Stimulated activated CD4-positive, alpha-beta T cell treated with anti-CD3 and anti-CD28 coated beads, Interleukin-2, amount 100 ng/mL, for 4 hours (primary cell): ENCODE measurements around the gene TOX3.

Source experiments
- DNase-seq: peaks from one replicate; pipeline ENCODE4 v3.0.0-alpha.2; 2020; ENCODE audit warnings: low read depth

The TOX3 gene

DNA sequence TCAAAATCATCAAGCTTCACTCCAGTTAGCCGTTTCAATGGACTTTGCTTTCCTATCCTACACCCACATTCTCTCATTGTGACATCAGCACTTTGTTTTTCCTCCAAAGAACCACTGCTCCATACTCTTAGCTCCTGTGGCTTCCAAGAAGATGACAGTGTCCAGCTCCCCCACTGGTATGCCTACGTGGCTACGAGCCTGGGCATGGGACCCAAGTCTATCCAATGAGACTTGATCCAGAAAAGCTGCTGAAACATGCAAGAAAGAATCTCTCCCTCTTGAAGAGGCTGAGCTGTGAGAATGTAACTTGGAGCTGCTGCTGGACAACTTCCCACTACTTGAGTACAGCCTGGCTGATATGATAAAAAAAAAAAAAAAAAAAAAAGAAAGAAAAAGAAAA lies 9.4 kb downstream of the TOX3 start:
- DNase-seq, result no peak

- no peak for DNase-seq
Measured at GRCh38 chr16:52535076-52535475, 11.9 kb downstream of the TOX3 start.

- no peak for DNase-seq
Measured at GRCh38 chr16:52533296-52533695, 13.6 kb downstream of the TOX3 start.

GRCh38 chr16:52532384-52532783 lies 14.6 kb downstream of the TOX3 start:
- DNase-seq, result no peak

DNA sequence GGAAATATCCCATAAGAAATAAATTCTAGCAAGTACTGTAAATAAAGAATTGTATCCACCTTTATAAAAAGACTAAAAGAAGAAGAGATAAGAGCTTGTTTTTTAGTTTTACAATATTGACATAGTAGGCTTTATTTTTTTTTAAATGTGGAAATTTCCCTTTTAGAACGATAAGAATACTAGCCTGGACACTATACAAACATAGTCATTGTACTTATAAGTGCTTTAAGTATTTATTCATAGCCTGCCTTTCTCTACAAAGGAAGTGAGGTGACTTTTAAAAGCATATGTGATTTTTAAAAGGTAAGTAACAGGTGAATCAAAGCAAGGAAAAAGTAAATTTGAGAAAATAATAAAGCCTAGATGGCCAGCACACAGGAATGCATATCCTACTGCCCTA lies 17.7 kb downstream of the TOX3 start:
- DNase-seq, result no peak

DNA sequence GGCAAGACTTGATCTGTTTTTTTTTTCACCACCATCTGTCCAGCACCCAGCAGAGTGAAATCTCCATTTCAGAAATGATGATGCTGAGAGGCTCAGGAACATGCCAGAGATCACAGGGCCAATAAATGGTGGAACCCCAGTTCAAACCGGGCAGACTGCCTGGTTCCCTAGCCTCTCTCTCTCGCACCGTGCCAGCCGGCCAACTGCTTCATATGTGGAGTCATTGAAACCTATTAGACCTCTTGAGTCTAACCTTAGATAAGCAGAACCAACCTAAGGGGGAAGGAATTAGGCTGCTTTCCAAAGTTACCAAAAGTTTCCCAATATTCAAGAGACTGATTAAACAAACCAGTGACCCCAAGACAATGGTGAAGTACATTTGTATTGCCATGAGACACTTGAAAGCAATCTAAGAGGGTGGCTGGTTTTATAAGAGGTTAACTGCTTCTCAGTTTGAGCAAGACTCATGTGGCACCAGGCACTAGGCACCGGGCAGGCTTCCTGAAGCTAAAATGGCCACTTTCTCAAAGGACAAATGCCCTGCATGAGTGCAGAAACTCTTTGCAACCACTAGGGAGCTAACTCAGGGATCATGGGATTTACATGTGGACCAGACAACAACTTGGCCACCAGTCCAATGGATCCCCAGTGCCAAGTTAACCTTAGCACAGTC lies 18.4 kb downstream of the TOX3 start:
- no peak for DNase-seq

DNA sequence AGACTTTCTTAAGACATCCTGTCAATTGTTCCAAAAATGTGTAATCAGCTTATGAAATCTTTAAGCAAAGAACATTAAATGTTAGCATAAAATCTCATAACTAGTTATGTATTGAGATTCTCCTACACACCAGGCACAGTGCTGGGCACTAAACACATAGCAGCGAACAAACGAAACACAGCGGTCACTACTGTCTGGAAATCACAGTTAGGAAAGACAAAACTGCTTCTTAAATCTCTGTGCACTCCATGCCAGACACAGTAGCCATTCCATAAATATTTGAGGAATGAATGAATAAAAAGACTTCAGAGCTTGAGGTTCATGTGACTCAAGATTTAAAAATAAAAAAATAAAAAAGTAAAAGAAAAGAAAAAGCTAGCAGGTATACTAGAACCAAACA lies 20.1 kb downstream of the TOX3 start:
- DNase-seq, result no peak

- DNase-seq, result no peak
Measured at GRCh38 chr16:52526116-52526828, 20.7 kb downstream of the TOX3 start.

DNA sequence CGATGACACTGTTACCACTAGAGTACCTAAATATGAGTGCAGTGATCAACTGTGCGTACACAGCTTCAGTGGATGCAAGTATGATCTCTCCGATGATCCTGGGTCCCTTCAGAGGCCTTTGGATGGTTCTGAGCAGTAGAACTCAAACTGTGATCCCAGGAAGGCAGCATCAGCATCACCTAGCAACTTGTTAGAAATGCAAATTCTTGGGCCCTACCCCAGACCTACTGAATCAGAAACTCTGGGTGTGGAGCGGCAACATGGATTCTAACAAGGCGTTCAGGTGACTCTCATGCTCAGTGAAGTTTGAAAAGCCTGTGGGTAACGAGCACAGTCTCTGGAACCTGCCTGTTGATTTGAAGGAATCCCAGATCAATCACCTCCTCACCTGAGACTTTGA lies 25.4 kb downstream of the TOX3 start:
- DNase-seq, result no peak

- no peak for DNase-seq
Measured at GRCh38 chr16:52518884-52519283, 28.1 kb downstream of the TOX3 start.

DNA sequence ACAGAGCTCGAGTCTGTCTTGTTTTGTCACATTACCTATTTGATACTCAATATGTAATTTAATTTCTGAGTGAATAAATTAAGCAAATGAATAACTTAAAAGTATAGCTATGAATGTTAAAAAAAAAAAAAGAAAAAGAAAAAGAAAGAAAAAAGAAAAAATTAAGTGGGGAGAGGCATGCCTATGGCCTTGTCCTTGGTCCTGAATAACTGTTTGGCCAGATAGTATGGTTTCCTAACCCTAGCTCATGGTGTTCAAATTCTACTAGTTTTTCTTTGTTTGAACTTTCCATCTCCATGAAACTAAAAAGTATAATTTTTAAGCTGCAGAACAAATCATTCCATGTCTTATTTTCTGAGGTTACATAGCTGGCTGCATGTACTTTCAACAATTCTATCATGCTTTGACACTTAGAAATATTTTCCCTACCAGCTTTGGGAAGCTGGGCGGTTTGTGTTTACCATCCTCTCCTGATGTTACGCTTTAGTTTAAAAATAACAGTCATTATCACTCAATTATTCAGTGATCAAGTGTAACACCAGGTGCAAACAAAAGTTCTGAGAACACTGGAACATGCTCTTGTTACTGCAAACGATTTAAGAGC lies 31.8 kb downstream of the TOX3 start:
- DNase-seq, result no peak

- no peak for DNase-seq
Measured at GRCh38 chr16:52512297-52512987, 34.5 kb downstream of the TOX3 start.

DNA sequence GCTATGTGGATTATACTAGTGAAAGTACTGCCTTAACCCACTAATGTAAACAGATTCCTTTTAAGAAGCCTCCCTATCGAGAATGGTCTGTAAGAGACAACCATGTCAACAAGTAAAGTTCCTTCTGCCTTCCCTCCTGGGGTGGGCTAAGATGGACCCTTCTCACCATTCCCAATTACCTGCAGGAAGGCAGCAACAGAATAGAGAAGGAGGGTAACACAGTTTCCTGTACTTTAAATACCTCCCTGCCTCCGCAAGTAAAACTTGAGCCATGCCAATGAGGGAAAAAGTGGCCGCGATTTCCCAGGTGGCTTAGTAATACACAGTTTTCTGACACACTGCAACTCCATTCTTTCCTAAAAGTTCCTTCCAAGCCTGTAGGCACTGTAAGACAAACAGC lies 45.2 kb downstream of the TOX3 start:
- no peak for DNase-seq

DNA sequence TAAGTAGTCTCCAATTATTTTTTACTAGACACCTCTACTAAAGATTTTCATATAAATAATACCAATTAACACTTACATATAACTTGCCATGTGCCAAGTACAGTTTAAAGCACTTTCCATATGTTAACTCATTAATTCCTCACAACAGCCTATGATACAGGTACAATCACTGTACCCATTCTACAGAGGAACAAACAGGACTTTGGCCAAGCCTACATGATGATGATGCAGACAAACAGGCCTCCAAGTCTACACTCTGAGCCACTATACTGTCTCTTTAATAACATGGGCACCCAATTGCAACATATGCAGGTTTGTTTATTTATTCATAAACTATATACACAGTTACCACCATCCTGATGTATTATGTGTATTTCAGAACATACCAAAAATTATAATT lies 46.0 kb downstream of the TOX3 start:
- no peak for DNase-seq

DNA sequence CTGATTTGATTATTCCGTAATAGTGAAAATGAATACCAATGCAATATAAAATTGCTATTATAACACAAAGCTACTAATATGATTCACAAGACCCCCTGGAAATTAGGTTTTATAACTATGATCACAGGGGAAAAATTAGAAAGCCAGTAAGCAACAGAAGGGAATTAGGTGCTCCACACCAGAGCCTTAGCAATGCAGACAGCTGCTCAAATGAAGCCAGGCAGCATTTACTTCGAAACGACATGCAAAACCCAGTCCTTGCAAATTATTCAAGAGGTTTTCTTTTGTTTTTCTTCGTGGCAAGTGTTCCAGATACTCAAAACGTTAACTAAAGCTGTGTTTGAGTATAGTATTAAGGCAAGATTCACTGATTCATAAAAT lies 47.9 kb downstream of the TOX3 start:
- no peak for DNase-seq

GRCh38 chr16:52498328-52499059 lies 48.4 kb downstream of the TOX3 start:
- DNase-seq, result no peak

- DNase-seq, result no peak
Measured at GRCh38 chr16:52497067-52497816, 49.7 kb downstream of the TOX3 start.

DNA sequence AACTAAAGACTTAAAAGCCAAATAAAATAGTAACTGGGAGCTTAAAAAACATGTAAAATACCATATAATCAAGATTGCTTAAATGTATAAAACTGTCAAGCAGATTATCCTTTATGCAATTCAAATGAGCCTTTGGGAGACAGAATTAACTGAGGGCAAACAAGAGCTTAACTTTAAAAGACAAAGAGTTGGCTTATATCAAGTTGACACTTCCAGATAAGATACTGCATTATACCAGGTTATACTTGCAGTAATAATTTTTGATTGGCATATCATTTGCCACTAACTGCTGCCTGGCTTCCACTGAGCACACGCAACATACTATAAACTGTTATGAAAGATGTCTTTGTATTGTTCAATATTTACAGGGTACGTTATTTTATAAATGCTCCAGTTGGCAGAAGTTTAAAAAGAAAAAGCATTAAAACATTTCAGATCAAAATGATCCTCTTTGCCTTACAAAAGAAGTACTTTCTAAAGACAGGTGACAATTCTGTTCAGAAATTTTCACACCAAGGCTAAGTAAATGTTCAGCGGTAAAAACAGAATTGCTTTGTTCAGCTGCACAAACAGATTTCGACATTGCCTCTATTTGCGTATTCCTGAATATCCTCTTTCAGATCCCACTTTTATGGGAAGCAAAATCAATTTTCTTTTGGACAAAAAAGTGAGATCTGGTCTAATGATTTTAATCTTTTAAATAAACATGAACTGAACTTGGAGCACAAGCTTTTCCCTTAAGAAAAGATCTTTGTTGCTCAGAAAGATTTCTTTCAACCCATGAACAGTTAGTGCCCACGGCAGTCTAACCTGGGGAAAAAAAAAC lies 50.7 kb downstream of the TOX3 start:
- DNase-seq, result no peak

DNA sequence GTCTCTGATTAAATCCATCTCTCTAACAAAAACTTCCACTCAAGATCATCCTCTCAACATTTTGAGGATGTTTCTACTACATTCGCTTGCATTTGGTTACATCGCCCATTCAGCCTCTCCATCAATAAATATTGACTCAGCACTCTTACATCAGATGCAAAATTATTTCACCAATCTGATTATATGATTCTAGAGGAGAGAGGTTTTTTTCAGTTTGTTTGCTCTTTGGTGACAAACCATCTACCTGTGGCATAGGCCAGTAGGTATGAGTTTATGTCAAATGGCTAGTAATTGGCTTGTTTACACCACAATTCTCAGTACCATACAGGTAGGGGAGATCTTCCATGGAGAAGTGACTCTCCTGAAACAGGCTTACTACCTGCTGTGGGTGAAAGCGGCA lies 52.3 kb downstream of the TOX3 start:
- no peak for DNase-seq

DNA sequence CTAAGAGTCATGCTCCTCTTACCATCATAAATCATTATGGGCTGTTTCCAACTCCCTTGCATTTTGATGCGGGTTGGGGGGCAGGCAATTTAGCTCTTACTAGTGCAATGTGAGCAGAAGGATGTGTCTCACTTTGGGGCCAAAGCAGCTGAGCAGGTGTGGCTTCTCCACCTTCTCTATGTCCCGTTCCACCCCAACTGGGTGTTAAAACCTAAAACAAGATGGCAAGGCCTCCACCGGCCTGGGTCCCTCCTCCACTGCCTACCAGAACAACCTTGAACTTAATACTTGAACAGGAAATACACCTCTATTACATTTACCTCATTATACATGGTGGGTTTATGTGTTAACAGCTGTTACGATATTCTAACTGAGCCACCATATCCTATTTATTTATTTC lies 52.8 kb downstream of the TOX3 start:
- DNase-seq, result no peak
